Heart left ventricle (tissue), 13 donors: Measurements from ENCODE around the gene PRM3.

Experiments
- CTCF ChIP-seq, 12 donors: fragments of 200-600 bp; sonication (generic) in 4 of 12; IDR thresholded peaks; one replicate each; pipeline versions ENCODE4 v1.5.0 to v1.8.0; 2018 to 2022; ENCODE audit warnings: antibody characterized with exemption in 12 of 12, mild to moderate bottlenecking in 5 of 12
- POLR2A ChIP-seq, 2 donors: fragments of 450-650 bp; IDR thresholded peaks; one replicate each; pipeline ENCODE4 v1.6.1; 2017; ENCODE audit warnings: antibody characterized with exemption in 2 of 2, mild to moderate bottlenecking in 2 of 2, moderate library complexity in 2 of 2
- donor health status: ischemic (EF 13 %, LVEDD 7.1; RV severe dilation, severe dysfunction).
- donor health status: DM: no; HTN: yes; CAD: no.
- donor health status: DM: no; HTN: no; CAD: no.
- donor health status: ischemic (EF 25% LVEDD 6.9; RV normal size, moderate dysfunction).
- donor health status: ischemic (EF 25% LVEDD 5.7; RV mildly dilated, moderate dysfunction).
- donor health status: ischemic (EF 35%, LVEDD 5.7; RV mildly dilated, moderate dysfunction).
- donor health status: nonischemic (EF 11% LVEDD 7.7; RV severe dilation, severe dysfunction).
- donor health status: DM: yes; HTN: yes; CAD: no.
- donor health status: PGD.
- donor health status: ischemic (EF 29% LVEDD 5.4; RV normal size, mild dysfunction).
- donor health status: nonischemic (EF 23%, LVEDD 6.1; RV moderate dilation, normal function).

GRCh38 chr16:11310997-11311561, 37.6 kb upstream of the PRM3 start:
- TF ChIP-seq CTCF (IDR thresholded peaks at IDR 0.05) (no peak), POLR2A (IDR thresholded peaks at IDR 0.05) (no peak)
